Subcutaneous adipose tissue (tissue), 4 donors: ENCODE measurements around the gene GAB1. TPM values are rescaled to one million over a fixed set of nuclear protein-coding genes. Genes with fewer than 3 reads are reported as not detected.

ENCODE experiments used
- total RNA-seq, 4 donors: library from RNA; depleted of rRNA; stranded (reverse); fragments of >200 nt; gene quantifications; one replicate each; pipeline ENCODE4 v1.1.0, GENCODE V29; 2016
- TF ChIP-seq, protein P1 (sequence below): fragments of 450-650 bp; IDR thresholded peaks from one replicate; pipeline ENCODE4 v1.5.1; 2016; ENCODE audit warnings: low read depth, mild to moderate bottlenecking, control low read depth, antibody characterized with exemption, moderate library complexity

Gene GAB1
- total RNA-seq, 4 donors from 2014 or later, result 21.8 to 41.3 (median 31.7) TPM

DNA sequence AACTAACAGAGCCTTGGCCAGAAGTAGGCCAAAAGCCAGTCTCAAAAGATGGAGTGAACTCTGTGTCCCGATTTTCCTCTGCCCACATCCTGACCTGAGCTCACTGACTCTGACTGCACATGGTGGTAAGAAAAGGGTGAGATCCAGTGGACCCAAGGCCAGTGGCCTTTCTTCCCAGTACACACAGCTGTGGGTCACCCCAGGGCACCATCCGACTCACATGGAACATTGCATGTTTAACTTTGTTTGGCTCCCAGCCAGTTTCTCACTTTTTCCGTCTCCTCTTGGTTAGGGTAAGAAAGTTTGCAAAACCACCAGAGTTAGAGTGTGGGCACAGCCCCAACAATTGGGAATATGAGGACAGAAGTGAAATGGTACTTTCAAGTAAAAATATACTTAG is 69.8 kb downstream of the GAB1 start:
- TF ChIP-seq, protein P1, sequence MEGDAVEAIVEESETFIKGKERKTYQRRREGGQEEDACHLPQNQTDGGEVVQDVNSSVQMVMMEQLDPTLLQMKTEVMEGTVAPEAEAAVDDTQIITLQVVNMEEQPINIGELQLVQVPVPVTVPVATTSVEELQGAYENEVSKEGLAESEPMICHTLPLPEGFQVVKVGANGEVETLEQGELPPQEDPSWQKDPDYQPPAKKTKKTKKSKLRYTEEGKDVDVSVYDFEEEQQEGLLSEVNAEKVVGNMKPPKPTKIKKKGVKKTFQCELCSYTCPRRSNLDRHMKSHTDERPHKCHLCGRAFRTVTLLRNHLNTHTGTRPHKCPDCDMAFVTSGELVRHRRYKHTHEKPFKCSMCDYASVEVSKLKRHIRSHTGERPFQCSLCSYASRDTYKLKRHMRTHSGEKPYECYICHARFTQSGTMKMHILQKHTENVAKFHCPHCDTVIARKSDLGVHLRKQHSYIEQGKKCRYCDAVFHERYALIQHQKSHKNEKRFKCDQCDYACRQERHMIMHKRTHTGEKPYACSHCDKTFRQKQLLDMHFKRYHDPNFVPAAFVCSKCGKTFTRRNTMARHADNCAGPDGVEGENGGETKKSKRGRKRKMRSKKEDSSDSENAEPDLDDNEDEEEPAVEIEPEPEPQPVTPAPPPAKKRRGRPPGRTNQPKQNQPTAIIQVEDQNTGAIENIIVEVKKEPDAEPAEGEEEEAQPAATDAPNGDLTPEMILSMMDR, result no peak

DNA sequence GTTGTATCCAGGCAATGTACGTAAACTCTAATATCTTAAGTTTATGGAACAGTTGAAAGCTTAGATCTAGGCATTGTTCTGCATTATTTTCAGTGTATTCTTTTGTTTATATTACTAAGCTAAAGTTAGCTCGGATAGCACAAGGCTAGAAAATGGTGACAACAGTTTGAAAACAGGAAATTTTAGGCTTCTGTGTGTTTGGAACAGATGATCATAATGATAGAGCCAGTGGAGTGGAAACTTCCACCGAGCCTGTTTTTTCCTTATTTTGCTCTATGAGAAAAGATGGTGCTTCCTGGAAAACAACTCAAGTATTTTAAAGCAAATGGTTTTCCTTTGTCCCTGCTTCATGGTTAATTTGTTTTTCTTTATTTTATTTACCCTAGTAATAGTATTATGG is 70.8 kb downstream of the GAB1 start:
- TF ChIP-seq, protein P1, result no peak

DNA sequence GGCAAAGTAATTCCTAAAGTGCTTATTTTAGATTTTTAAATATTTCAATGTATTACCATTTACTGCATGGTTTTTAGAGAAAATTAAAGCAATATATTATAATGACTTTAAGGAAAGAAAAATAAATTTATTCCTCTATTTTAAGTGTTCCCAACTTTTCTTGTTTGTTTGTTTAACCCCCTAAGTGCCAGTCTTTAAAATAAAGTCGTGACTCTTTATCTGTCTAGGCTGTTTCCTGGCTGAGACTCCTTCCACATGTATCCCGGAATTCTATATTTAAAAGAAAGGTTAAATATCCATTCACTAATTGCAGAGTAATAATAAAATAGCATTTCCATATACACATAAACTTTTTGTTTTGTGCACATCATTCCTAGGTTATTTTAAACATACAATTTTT is 71.2 kb downstream of the GAB1 start:
- TF ChIP-seq, protein P1, result no peak

DNA sequence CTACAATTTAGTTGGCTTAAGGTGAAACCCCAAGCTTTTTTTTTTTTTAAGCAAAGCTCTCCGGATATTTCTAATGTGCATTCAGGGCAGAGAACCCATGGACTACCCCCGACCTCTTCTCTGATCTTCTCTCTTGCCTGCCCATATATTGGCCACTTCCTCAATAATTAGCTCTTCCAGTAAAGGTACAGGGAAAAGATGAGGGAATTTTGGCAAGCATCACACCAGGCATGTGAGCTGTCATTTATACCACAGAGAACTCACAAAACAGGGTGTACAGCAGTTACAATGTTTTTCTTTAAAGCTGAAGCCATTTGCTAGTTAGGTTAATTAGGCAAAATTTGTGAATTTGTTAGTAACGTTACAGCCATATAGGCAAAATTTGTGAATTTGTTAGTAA is 73.3 kb downstream of the GAB1 start:
- TF ChIP-seq, protein P1, result no peak

DNA sequence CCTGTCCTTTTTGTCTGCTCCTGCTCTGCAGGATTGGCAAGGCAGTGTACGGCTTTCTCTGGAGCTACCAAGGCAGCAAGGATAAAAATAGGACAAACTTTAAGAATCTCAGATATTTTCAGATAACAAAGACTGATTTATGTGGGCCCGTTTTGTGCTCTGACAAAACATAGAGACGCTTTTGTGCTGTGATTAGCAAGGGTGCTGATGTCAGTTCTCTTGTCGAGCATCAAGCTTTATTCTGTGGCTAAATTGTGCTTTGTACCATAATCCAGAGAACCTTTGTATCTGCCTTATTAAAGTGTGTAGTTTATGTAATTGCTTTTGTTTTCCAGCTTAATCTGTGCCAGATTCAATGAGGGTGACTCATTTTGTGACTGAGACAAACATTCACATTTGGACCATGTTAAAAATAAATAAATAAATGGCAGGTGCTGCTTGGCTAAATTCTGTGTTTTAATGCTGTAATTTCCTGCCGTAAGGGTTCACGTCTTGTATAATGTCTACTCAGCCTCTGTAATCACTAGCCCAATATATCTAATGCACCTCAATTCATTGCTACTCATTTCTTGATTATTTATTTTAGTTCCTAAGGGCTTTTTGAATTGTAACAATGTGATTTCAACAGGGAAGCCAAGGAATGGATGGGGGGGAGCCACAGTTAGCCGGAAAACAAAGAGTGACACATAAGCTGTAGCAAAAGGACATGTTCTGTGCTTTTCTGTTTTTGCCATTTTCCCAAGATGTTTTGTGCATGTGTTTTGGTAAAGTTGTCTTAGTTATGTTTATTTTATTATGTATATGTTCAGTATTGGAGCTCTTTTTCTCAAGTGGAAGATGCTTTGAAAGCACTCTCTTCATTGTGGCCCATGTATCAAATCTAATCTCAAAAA is 75.1 kb downstream of the GAB1 start:
- TF ChIP-seq, protein P1, result no peak

DNA sequence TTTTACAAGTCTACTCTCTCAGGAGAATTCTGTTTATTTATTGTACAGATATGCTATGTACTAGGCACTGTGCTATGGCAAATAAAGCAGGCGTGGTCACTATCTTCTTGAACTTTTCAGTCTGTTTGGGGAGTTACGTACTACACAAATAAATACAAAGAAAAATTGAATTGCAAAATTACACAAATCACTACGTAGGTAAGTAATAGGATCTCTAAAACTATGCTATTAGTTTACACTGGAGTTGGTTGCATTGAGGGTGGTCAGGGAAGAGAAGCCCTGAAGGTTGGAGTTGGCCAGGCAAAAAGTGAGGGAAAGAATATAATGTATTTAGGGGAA is 75.7 kb downstream of the GAB1 start:
- TF ChIP-seq, protein P1, result no peak

DNA sequence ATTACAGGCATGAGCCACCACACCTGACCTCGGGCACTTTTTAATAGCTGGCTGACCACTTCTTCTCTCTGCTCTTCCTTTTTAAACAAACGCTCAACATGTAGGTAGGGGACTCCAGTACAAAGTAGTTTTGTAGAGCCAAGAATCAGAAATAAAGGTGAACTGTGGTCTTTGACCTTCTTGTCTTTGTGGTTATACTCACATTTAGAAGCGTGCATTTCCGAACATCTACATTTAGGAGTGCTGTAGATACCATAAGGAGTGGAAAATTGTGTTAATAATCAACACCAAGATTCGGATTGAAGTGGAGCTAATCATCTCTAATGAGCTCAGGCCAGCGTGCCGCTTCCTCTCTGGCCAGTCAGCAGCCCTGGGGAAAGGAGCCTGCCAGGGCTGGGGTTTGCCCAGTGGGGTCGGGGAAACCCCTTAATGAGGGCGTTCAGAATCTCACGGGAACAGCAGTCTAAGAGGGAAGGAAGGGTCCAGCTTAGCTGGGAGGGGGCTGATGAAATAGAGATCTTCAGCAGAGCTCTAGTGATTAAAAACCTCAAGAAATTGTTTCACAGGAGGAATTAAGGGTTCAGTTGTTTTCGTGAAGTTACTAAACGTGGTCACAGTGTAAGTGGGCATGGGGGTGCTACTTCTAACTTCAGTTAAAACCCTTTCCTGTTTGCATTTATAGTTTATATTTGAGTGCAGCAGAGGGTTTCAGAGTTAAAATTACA is 81.2 kb downstream of the GAB1 start:
- TF ChIP-seq, protein P1, result no peak
